ENCODE data around the gene ANKMY1.

DNA sequence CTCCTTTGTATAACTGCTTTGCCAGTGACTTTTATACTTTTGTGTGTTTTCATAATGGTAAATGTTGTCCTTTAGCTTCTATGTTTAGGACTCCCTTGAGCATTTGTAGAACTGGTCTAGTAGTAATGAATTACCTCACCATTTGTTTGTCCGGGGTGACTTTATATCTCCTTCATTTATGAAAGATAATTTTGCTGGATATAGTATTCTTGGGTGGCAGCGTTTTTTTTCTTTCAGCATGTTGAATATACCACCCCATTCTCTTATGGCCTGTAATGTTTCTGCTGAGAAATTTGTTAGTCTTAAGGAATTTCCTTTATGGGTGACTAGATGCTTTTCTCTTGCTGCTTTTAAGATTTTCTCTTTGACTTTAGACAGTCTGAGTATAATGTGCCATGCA, 66.3 kb downstream of the ANKMY1 start:
- TF ChIP-seq ARNTL (CRISPR knock-in tag; IDR thresholded peaks at IDR 0.05; ENCODE audit: borderline replicate concordance, low read depth) (no peak), CSDC2 (CRISPR knock-in tag; IDR thresholded peaks at IDR 0.05) (no peak), ESRRG (CRISPR knock-in tag; IDR thresholded peaks at IDR 0.05) (no peak)
- TF ChIP-seq, protein P1, sequence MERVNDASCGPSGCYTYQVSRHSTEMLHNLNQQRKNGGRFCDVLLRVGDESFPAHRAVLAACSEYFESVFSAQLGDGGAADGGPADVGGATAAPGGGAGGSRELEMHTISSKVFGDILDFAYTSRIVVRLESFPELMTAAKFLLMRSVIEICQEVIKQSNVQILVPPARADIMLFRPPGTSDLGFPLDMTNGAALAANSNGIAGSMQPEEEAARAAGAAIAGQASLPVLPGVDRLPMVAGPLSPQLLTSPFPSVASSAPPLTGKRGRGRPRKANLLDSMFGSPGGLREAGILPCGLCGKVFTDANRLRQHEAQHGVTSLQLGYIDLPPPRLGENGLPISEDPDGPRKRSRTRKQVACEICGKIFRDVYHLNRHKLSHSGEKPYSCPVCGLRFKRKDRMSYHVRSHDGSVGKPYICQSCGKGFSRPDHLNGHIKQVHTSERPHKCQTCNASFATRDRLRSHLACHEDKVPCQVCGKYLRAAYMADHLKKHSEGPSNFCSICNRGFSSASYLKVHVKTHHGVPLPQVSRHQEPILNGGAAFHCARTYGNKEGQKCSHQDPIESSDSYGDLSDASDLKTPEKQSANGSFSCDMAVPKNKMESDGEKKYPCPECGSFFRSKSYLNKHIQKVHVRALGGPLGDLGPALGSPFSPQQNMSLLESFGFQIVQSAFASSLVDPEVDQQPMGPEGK (CRISPR knock-in tag; IDR thresholded peaks at IDR 0.05; ENCODE audit: borderline replicate concordance), result no peak
